Neural progenitor cell (in vitro differentiated cells): ENCODE measurements around the gene ABCC6. TPM values are rescaled to one million over a fixed set of nuclear protein-coding genes. Genes with fewer than 3 reads are reported as not detected.
"Not testable (repeated sequence)": the region's sequence is repeated elsewhere in the genome, so short reads cannot be mapped to it uniquely, and the experiment has no call there.

Source experiments
- DNase-seq: peaks from one replicate; pipeline ENCODE4 v3.0.0-alpha.2; 2016; ENCODE audit warnings: low spot score
- H2AFZ ChIP-seq: fragments of 200-600 bp; sonication (generic); replicated peaks from 2 replicates; pipeline ENCODE4 v1.6.1; 2016; ENCODE audit warnings: antibody characterized with exemption
- H3F3A ChIP-seq: fragments of 200-600 bp; sonication (generic); 2 replicates; pipeline ENCODE4 v1.6.1; 2016; ENCODE audit warnings: antibody characterized with exemption, low read depth
- H3K27ac ChIP-seq: fragments of 200-600 bp; sonication (generic); 2 replicates; pipeline ENCODE4 v1.5.1; 2016; ENCODE audit warnings: mild to moderate bottlenecking
- H3K27me3 ChIP-seq: fragments of 200-600 bp; sonication (generic); 2 replicates; pipeline ENCODE4 v1.6.1; 2016; ENCODE audit warnings: mild to moderate bottlenecking, moderate library complexity
- H3K36me3 ChIP-seq: fragments of 200-600 bp; sonication (generic); 2 replicates; pipeline ENCODE4 v1.5.1; 2016
- H3K4me1 ChIP-seq: fragments of 200-600 bp; sonication (generic); 2 replicates; pipeline ENCODE4 v1.6.1; 2016; ENCODE audit warnings: mixed run types
- H3K4me2 ChIP-seq: fragments of 200-600 bp; sonication (generic); 2 replicates; pipeline ENCODE4 v1.6.1; 2016
- H3K4me3 ChIP-seq: fragments of 200-600 bp; sonication (generic); 2 replicates; pipeline ENCODE4 v1.5.1; 2016
- H3K79me2 ChIP-seq: fragments of 200-600 bp; sonication (generic); 2 replicates; pipeline ENCODE4 v1.6.1; 2016; ENCODE audit warnings: low read depth
- H3K9ac ChIP-seq: fragments of 200-600 bp; sonication (generic); 2 replicates; pipeline ENCODE4 v1.6.1; 2016
- H3K9me3 ChIP-seq: fragments of 200-600 bp; sonication (generic); 2 replicates; pipeline ENCODE4 v1.5.1; 2016; ENCODE audit warnings: low read depth
- H4K20me1 ChIP-seq: fragments of 200-600 bp; sonication (generic); 2 replicates; pipeline ENCODE4 v1.6.1; 2016; ENCODE audit warnings: low read depth
- H3K27ac Mint-ChIP-seq: 3 replicates; pipeline ENCODE4 v1.8.0; 2021; ENCODE audit warnings: mixed read lengths
- H3K27me3 Mint-ChIP-seq: 2 replicates; pipeline ENCODE4 v1.8.0; 2022; ENCODE audit warnings: low read depth, mild to moderate bottlenecking, inconsistent platforms, moderate library complexity, mixed read lengths; ENCODE audit not compliant: insufficient read depth
- H3K36me3 Mint-ChIP-seq: 3 replicates; pipeline ENCODE4 v1.8.0; 2021; ENCODE audit warnings: mixed read lengths
- H3K4me1 Mint-ChIP-seq: 3 replicates; pipeline ENCODE4 v1.8.0; 2021; ENCODE audit warnings: mixed read lengths
- H3K4me3 Mint-ChIP-seq: 3 replicates; pipeline ENCODE4 v1.8.0; 2021; ENCODE audit warnings: mild to moderate bottlenecking, moderate library complexity, mixed read lengths
- H3K9me3 Mint-ChIP-seq: 3 replicates; pipeline ENCODE4 v1.8.0; 2020; ENCODE audit warnings: mixed read lengths
- CTCF ChIP-seq: fragments of 200-600 bp; sonication (generic); IDR thresholded peaks from 2 replicates; pipeline ENCODE4 v1.5.1; 2017; ENCODE audit warnings: antibody characterized with exemption, mild to moderate bottlenecking
- EZH2 ChIP-seq: fragments of 200-600 bp; sonication (generic); IDR thresholded peaks from 2 replicates; pipeline ENCODE4 v1.6.1; 2017; ENCODE audit warnings: antibody characterized with exemption, mild to moderate bottlenecking, moderate library complexity
- EZH2phosphoT487 ChIP-seq: fragments of 200-600 bp; sonication (generic); IDR thresholded peaks from 2 replicates; pipeline ENCODE4 v1.6.1; 2017; ENCODE audit warnings: antibody characterized with exemption
- total RNA-seq: library from RNA; depleted of rRNA; stranded (reverse); fragments of >200 nt; gene quantifications from 2 replicates; pipeline ENCODE4 v1.2.3, GENCODE V29; 2015; ENCODE audit warnings: low replicate concordance

The ABCC6 gene
- total RNA-seq, 1 donor from 2014 or later = 0.79 TPM

GRCh38 chr16:16183562-16183961 is 39.7 kb downstream of the ABCC6 start:
- peak; percentile 41 for DNase-seq
- Histone ChIP-seq H3K27me3 (no peaks in the 10 kb centered on the region), H3K4me2 (no peak overlapping the region), H3K4me3 (no peak overlapping the region), H2AFZ (no peak overlapping the region), H3K27ac (no peak overlapping the region), H3K36me3 (no peaks in the 10 kb centered on the region), H3K9ac (no peak overlapping the region), H4K20me1 (no peaks in the 10 kb centered on the region), H3F3A (no peaks in the 10 kb centered on the region), H3K4me1 (no peaks in the 10 kb centered on the region), H3K79me2 (no peaks in the 10 kb centered on the region), H3K9me3 (no peaks in the 10 kb centered on the region)
- H3K27ac Mint-ChIP-seq = peak overlapping the region; percentile 62
- H3K27me3 Mint-ChIP-seq = peaks cover 10% of the 10 kb centered on the region
- H3K4me1 Mint-ChIP-seq = peaks cover 6% of the 10 kb centered on the region
- no peaks in the 10 kb centered on the region for H3K36me3 Mint-ChIP-seq
- no peak overlapping the region for H3K4me3 Mint-ChIP-seq
- TF ChIP-seq CTCF (peak; percentile 49), EZH2phosphoT487 (no peak)
- no peaks in the 10 kb centered on the region for H3K9me3 Mint-ChIP-seq

GRCh38 chr16:16182918-16183317 is 40.4 kb downstream of the ABCC6 start:
- Histone ChIP-seq H2AFZ (no peak overlapping the region), H3K4me1 (no peaks in the 10 kb centered on the region), H3K27ac (no peak overlapping the region), H3K36me3 (no peaks in the 10 kb centered on the region), H3K4me2 (no peak overlapping the region), H3K27me3 (no peaks in the 10 kb centered on the region), H3K4me3 (no peak overlapping the region), H3K9ac (no peak overlapping the region), H3K79me2 (no peaks in the 10 kb centered on the region), H3F3A (no peaks in the 10 kb centered on the region), H3K9me3 (no peaks in the 10 kb centered on the region), H4K20me1 (no peaks in the 10 kb centered on the region)
- Mint-ChIP-seq H3K4me3 (no peak overlapping the region), H3K27ac (peak overlapping the region; percentile 62), H3K4me1 (peaks cover 6% of the 10 kb centered on the region), H3K36me3 (no peaks in the 10 kb centered on the region), H3K27me3 (peaks cover 11% of the 10 kb centered on the region), H3K9me3 (no peaks in the 10 kb centered on the region)
- TF ChIP-seq EZH2 (no peak), EZH2phosphoT487 (no peak), CTCF (no peak)
- no peak for DNase-seq

- not testable (repeated sequence) for H3K9me3 ChIP-seq, H2AFZ ChIP-seq, H3K9me3 Mint-ChIP-seq, H3K79me2 ChIP-seq, H3F3A ChIP-seq, H3K27ac Mint-ChIP-seq, H3K9ac ChIP-seq, H3K36me3 Mint-ChIP-seq, H3K27me3 Mint-ChIP-seq, H3K4me2 ChIP-seq, H3K4me3 Mint-ChIP-seq, H4K20me1 ChIP-seq, H3K4me3 ChIP-seq, H3K4me1 Mint-ChIP-seq, H3K36me3 ChIP-seq, H3K27me3 ChIP-seq, DNase-seq, H3K4me1 ChIP-seq, H3K27ac ChIP-seq
Measured at GRCh38 chr16:16181748-16182147, 41.5 kb downstream of the ABCC6 start.

- Histone ChIP-seq H3K9me3 (no peaks in the 10 kb centered on the region), H3K36me3 (no peaks in the 10 kb centered on the region), H3K27ac (no peak overlapping the region), H3K27me3 (no peaks in the 10 kb centered on the region), H3K79me2 (no peaks in the 10 kb centered on the region), H3K4me1 (no peaks in the 10 kb centered on the region), H3F3A (no peaks in the 10 kb centered on the region), H2AFZ (no peak overlapping the region), H4K20me1 (no peaks in the 10 kb centered on the region), H3K4me2 (no peak overlapping the region), H3K9ac (no peak overlapping the region), H3K4me3 (no peak overlapping the region)
- DNase-seq = no peak
- H3K27ac Mint-ChIP-seq = no peak overlapping the region
- peaks cover 3% of the 10 kb centered on the region for H3K27me3 Mint-ChIP-seq
- H3K4me1 Mint-ChIP-seq = peaks cover 6% of the 10 kb centered on the region
- peaks cover 2% of the 10 kb centered on the region for H3K9me3 Mint-ChIP-seq
- TF ChIP-seq CTCF (no peak), EZH2 (no peak)
- no peaks in the 10 kb centered on the region for H3K36me3 Mint-ChIP-seq
- H3K4me3 Mint-ChIP-seq = no peak overlapping the region
Measured at GRCh38 chr16:16178455-16179162, 44.7 kb downstream of the ABCC6 start.
